CD14-positive monocyte (primary cell): ENCODE measurements around the gene ITGB3BP. TPM values are rescaled to one million over a fixed set of nuclear protein-coding genes. Genes with fewer than 3 reads are reported as not detected.

Experiments
- DNase-seq, 3 donors: peaks; one replicate each; pipeline ENCODE4 v3.0.0-alpha.2; 2011 to 2022
- H2AFZ ChIP-seq: 2 replicates; pipeline ENCODE4 v1.6.0; 2012; ENCODE audit warnings: mild to moderate bottlenecking, low read depth, low read length, inconsistent platforms; ENCODE audit not compliant: insufficient read depth, poor library complexity, severe bottlenecking
- H3K27ac ChIP-seq, 2 donors: 1 replicate in 1 of 2; 2 replicates in 1 of 2; pipeline ENCODE4 v1.5.1; 2012 to 2013; ENCODE audit warnings: low read length in 2 of 2, control low read depth in 1 of 2, inconsistent platforms in 1 of 2, low read depth in 1 of 2, mild to moderate bottlenecking in 1 of 2
- H3K27me3 ChIP-seq, 2 donors: one replicate each; pipeline versions ENCODE4 v1.6.0 to v1.6.1; 2011 to 2013; ENCODE audit warnings: low read length in 2 of 2; ENCODE audit not compliant: control insufficient read depth in 2 of 2, insufficient read depth in 2 of 2
- H3K36me3 ChIP-seq, 2 donors: replicated peaks in 1 of 2; 1 replicate in 1 of 2; 2 replicates in 1 of 2; pipeline versions ENCODE4 v1.5.1 to v1.6.1; 2012 to 2013; ENCODE audit warnings: low read length in 2 of 2, control low read depth in 1 of 2, inconsistent platforms in 1 of 2, mild to moderate bottlenecking in 1 of 2; ENCODE audit not compliant: insufficient read depth in 2 of 2, control insufficient read depth in 1 of 2
- H3K4me1 ChIP-seq, 2 donors: 1 replicate in 1 of 2; 2 replicates in 1 of 2; pipeline versions ENCODE4 v1.5.1 to v1.6.1; 2012 to 2013; ENCODE audit warnings: low read length in 2 of 2, control low read depth in 1 of 2, inconsistent platforms in 1 of 2, mild to moderate bottlenecking in 1 of 2, moderate library complexity in 1 of 2; ENCODE audit not compliant: insufficient read depth in 2 of 2, control insufficient read depth in 1 of 2
- H3K4me2 ChIP-seq: replicated peaks from 2 replicates; pipeline ENCODE3; 2012; ENCODE audit warnings: low read length, moderate library complexity, mild to moderate bottlenecking; ENCODE audit not compliant: poor library complexity, severe bottlenecking; ENCODE audit errors: extremely low read depth
- H3K4me3 ChIP-seq, 3 experiments: fragments of 200-600 bp in 1 of 3; sonication (generic) in 1 of 3; replicated peaks in 1 of 3; 1 replicate in 2 of 3; 2 replicates in 1 of 3; pipeline ENCODE4 v1.5.1; 2011 to 2013; ENCODE audit warnings: low read length in 3 of 3, mild to moderate bottlenecking in 3 of 3, control low read depth in 2 of 3, low read depth in 2 of 3, inconsistent platforms in 1 of 3, moderate library complexity in 1 of 3
- H3K79me2 ChIP-seq: 2 replicates; pipeline ENCODE4 v1.6.0; 2012; ENCODE audit warnings: mild to moderate bottlenecking, control low read depth, inconsistent platforms, low read length, moderate library complexity; ENCODE audit not compliant: insufficient read depth
- H3K9ac ChIP-seq: 2 replicates; pipeline ENCODE4 v1.6.0; 2017; ENCODE audit warnings: low read length, mild to moderate bottlenecking; ENCODE audit not compliant: insufficient read depth, poor library complexity, severe bottlenecking
- H3K9me3 ChIP-seq, 2 donors: replicated peaks in 1 of 2; 1 replicate in 1 of 2; 2 replicates in 1 of 2; pipeline versions ENCODE4 v1.5.1 to v1.6.1; 2012 to 2013; ENCODE audit warnings: low read length in 2 of 2, control low read depth in 1 of 2; ENCODE audit not compliant: control insufficient read depth in 1 of 2, insufficient read depth in 1 of 2
- H4K20me1 ChIP-seq: 2 replicates; pipeline ENCODE4 v1.6.0; 2012; ENCODE audit warnings: mild to moderate bottlenecking, low read length, control low read depth, moderate library complexity; ENCODE audit not compliant: insufficient read depth
- H3K27ac Mint-ChIP-seq, 7 donors: one replicate each; pipeline ENCODE4 v1.8.0; 2020; ENCODE audit warnings: mild to moderate bottlenecking in 7 of 7, mixed read lengths in 7 of 7, moderate library complexity in 6 of 7, inconsistent platforms in 2 of 7
- H3K27me3 Mint-ChIP-seq, 3 donors: one replicate each; pipeline ENCODE4 v1.8.0; 2021 to 2022; ENCODE audit warnings: low read depth in 3 of 3, mild to moderate bottlenecking in 3 of 3, mixed read lengths in 3 of 3, moderate library complexity in 3 of 3, inconsistent platforms in 1 of 3
- H3K36me3 Mint-ChIP-seq, 2 donors: one replicate each; pipeline ENCODE4 v1.8.0; 2020; ENCODE audit warnings: mixed read lengths in 2 of 2, inconsistent platforms in 1 of 2, mild to moderate bottlenecking in 1 of 2
- H3K4me1 Mint-ChIP-seq: one replicate; pipeline ENCODE4 v1.8.0; 2020; ENCODE audit warnings: mild to moderate bottlenecking, mixed read lengths
- H3K4me3 Mint-ChIP-seq, 2 donors: one replicate each; pipeline ENCODE4 v1.8.0; 2020; ENCODE audit warnings: mild to moderate bottlenecking in 2 of 2, mixed read lengths in 2 of 2, moderate library complexity in 1 of 2
- H3K9me3 Mint-ChIP-seq, 7 donors: one replicate each; pipeline ENCODE4 v1.8.0; 2020 to 2022; ENCODE audit warnings: mixed read lengths in 7 of 7, mild to moderate bottlenecking in 6 of 7, moderate library complexity in 6 of 7, inconsistent platforms in 2 of 7
- CTCF ChIP-seq: fragments of 200-600 bp; IDR thresholded peaks from one replicate; pipeline ENCODE4 v1.8.0; 2022; ENCODE audit warnings: antibody characterized with exemption, mild to moderate bottlenecking
- intact Hi-C, 2 donors: fragments of 100-400 bp; cut with micrococcal nuclease; formaldehyde crosslinking; loops; one replicate each; pipeline versions ENCODE4 v1.15.0 to v1.15.1; 2023
- polyA plus RNA-seq, 3 donors: library from polyadenylated mRNA; depleted of rRNA in 1 of 3; unstranded in 2 of 3; stranded (reverse) in 1 of 3; fragments of 300-500 nt in 2 of 3; fragments of >200 nt in 1 of 3; fragmentation: Illumina TruSeq in 2 of 3; gene quantifications; 1 replicate in 2 of 3; 2 replicates in 1 of 3; pipeline ENCODE4 v1.2.3, GENCODE V29; 2012 to 2021

ITGB3BP gene
- polyA plus RNA-seq, 3 donors: 5.2 to 7.0 (median 6.6) TPM

GRCh38 chr1:63405987-63406386 lies 117.0 kb downstream of the ITGB3BP start:
- H3K36me3 ChIP-seq: peaks cover 21 to 60% of the 10 kb centered on the region in 2 donors
- peaks cover 34 to 39% of the 10 kb centered on the region in 2 donors for H3K36me3 Mint-ChIP-seq

GRCh38 chr1:63405021-63405420 lies 118.0 kb downstream of the ITGB3BP start:
- Histone ChIP-seq H3K9me3 (no peaks in the 10 kb centered on the region), H3K36me3 (peaks cover 20 to 64% of the 10 kb centered on the region in 2 donors), H3K4me3 (no peak overlapping the region), H2AFZ (no peak overlapping the region), H3K27me3 (no peaks in the 10 kb centered on the region), H3K4me1 (no peaks in the 10 kb centered on the region), H3K27ac (no peak overlapping the region), H4K20me1 (no peaks in the 10 kb centered on the region), H3K79me2 (no peaks in the 10 kb centered on the region), H3K4me2 (no peak overlapping the region), H3K9ac (no peak overlapping the region)
- Mint-ChIP-seq H3K27me3 (no peaks in the 10 kb centered on the region), H3K4me3 (no peak overlapping the region), H3K27ac (peak overlapping the region in 2 of 7 donors; percentile 0 to 14), H3K36me3 (peaks cover 41 to 43% of the 10 kb centered on the region in 2 donors), H3K9me3 (no peaks in the 10 kb centered on the region), H3K4me1 (peaks cover 2% of the 10 kb centered on the region)
- intact Hi-C loops: no loop called here
- DNase-seq: no peak
- no peak for TF ChIP-seq CTCF

More at GRCh38 chr1:63405987-63406386, 117.0 kb downstream of the ITGB3BP start:
- no peak overlapping the region for H3K27ac ChIP-seq
- intact Hi-C loops: no loop called here
- Mint-ChIP-seq H3K4me3 (no peak overlapping the region), H3K9me3 (no peaks in the 10 kb centered on the region), H3K27ac (no peak overlapping the region), H3K4me1 (peaks cover 2% of the 10 kb centered on the region), H3K27me3 (no peaks in the 10 kb centered on the region)
- H2AFZ ChIP-seq: no peak overlapping the region
- H3K27me3 ChIP-seq: no peaks in the 10 kb centered on the region
- H3K9ac ChIP-seq: no peak overlapping the region
- H3K4me3 ChIP-seq: no peak overlapping the region
- H3K4me1 ChIP-seq: no peaks in the 10 kb centered on the region
- H3K79me2 ChIP-seq: no peaks in the 10 kb centered on the region
- H3K4me2 ChIP-seq: no peak overlapping the region
- TF ChIP-seq CTCF: no peak
- H3K9me3 ChIP-seq: no peaks in the 10 kb centered on the region
- DNase-seq: no peak
- H4K20me1 ChIP-seq: no peaks in the 10 kb centered on the region
